Prostate gland (tissue), 2 donors: ENCODE data around the gene COL5A1. TPM values are rescaled to one million over a fixed set of nuclear protein-coding genes. Genes with fewer than 3 reads are reported as not detected.

ENCODE experiments used
- DNase-seq: peaks from one replicate; pipeline ENCODE4 v3.0.0-alpha.2; 2019; ENCODE audit warnings: low spot score
- H3K27ac ChIP-seq, 2 donors: fragments of 200-600 bp; sonication (generic); 2 replicates each; pipeline ENCODE4 v1.5.1; 2017 to 2019
- H3K27me3 ChIP-seq: fragments of 200-600 bp; sonication (generic); replicated peaks from 2 replicates; pipeline ENCODE4 v1.5.1; 2019; ENCODE audit not compliant: insufficient read depth
- H3K36me3 ChIP-seq, 2 donors: fragments of 200-600 bp; sonication (generic); 1 replicate in 1 of 2; 2 replicates in 1 of 2; pipeline versions ENCODE4 v1.5.1 to v1.8.1; 2017 to 2019
- H3K4me1 ChIP-seq: fragments of 200-600 bp; sonication (generic); replicated peaks from 2 replicates; pipeline ENCODE4 v1.5.1; 2019
- H3K4me3 ChIP-seq, 2 donors: fragments of 200-600 bp; sonication (generic); 2 replicates each; pipeline ENCODE4 v1.5.1; 2017 to 2019
- H3K9me3 ChIP-seq: fragments of 200-600 bp; sonication (generic); 2 replicates; pipeline ENCODE4 v1.5.1; 2017
- POLR2A ChIP-seq: fragments of 450-650 bp; IDR thresholded peaks from one replicate; pipeline ENCODE4 v1.6.1; 2016; ENCODE audit warnings: antibody characterized with exemption, mild to moderate bottlenecking
- POLR2AphosphoS5 ChIP-seq: sonication (generic); formaldehyde crosslinking; IDR thresholded peaks from one replicate; pipeline ENCODE4 v1.6.1; 2017; ENCODE audit warnings: antibody characterized with exemption
- WGBS: methylation state at CpG from one replicate; pipeline ENCODE4 v1.1.5; 2018; 5-methylcytosine and 5-hydroxymethylcytosine counted together
- intact Hi-C: fragments of 100-400 bp; cut with DNase I; formaldehyde crosslinking; loops from one replicate; pipeline ENCODE4 v1.14.2; 2022
- total RNA-seq, 2 donors: library from RNA; depleted of rRNA; stranded (reverse); fragments of >200 nt; gene quantifications; one replicate each; pipeline ENCODE4 v1.1.0, GENCODE V29; 2016
- TF ChIP-seq, protein P1 (sequence below), 4 experiments: fragments of 200-600 bp in 2 of 4; fragments of 450-650 bp in 2 of 4; sonication (generic) in 2 of 4; IDR thresholded peaks; 1 replicate in 3 of 4; 2 replicates in 1 of 4; pipeline ENCODE4 v1.5.1; 2016 to 2019; ENCODE audit warnings: antibody characterized with exemption in 4 of 4, mild to moderate bottlenecking in 2 of 4, moderate library complexity in 2 of 4

Gene COL5A1
- total RNA-seq, 2 donors from 2014 or later, result 16.9 to 36.0 TPM

DNA sequence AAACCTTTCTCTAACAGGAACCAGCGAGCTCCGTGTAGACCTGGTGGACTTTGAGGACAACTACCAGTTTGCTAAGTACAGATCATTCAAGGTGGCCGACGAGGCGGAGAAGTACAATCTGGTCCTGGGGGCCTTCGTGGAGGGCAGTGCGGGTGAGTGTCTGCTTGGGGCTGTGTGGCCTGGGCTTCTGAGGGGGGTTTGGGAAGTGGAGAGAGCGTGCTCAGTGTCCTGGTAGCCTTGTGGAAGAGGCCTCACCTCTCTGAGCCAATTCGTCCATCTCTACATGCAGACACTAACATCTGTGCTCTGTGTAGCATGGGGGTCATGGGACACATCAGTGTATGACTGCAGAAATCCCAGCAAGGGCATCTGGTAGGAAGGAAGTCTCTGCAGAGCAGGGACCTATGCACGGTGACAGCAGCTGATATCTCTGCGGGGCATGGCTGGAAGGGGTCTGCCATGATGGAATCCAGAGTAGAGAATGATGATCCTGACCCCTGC lies 244.9 kb downstream of the COL5A1 start:
- intact Hi-C loops, result no loop called here
- no peaks in the 10 kb centered on the region for H3K9me3 ChIP-seq
- H3K4me3 ChIP-seq, result no peak overlapping the region
- no peaks in the 10 kb centered on the region for H3K27me3 ChIP-seq
- no peaks in the 10 kb centered on the region for H3K36me3 ChIP-seq
- DNase-seq, result no peak
- H3K27ac ChIP-seq, result no peak overlapping the region
- WGBS, result 96% methylated on average over 11 of the region's 11 CpGs
- TF ChIP-seq, protein P1, sequence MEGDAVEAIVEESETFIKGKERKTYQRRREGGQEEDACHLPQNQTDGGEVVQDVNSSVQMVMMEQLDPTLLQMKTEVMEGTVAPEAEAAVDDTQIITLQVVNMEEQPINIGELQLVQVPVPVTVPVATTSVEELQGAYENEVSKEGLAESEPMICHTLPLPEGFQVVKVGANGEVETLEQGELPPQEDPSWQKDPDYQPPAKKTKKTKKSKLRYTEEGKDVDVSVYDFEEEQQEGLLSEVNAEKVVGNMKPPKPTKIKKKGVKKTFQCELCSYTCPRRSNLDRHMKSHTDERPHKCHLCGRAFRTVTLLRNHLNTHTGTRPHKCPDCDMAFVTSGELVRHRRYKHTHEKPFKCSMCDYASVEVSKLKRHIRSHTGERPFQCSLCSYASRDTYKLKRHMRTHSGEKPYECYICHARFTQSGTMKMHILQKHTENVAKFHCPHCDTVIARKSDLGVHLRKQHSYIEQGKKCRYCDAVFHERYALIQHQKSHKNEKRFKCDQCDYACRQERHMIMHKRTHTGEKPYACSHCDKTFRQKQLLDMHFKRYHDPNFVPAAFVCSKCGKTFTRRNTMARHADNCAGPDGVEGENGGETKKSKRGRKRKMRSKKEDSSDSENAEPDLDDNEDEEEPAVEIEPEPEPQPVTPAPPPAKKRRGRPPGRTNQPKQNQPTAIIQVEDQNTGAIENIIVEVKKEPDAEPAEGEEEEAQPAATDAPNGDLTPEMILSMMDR (IDR thresholded peaks at IDR 0.05), result no peak
- TF ChIP-seq POLR2AphosphoS5, result no peak
- no peak for TF ChIP-seq POLR2A
- no peaks in the 10 kb centered on the region for H3K4me1 ChIP-seq

DNA sequence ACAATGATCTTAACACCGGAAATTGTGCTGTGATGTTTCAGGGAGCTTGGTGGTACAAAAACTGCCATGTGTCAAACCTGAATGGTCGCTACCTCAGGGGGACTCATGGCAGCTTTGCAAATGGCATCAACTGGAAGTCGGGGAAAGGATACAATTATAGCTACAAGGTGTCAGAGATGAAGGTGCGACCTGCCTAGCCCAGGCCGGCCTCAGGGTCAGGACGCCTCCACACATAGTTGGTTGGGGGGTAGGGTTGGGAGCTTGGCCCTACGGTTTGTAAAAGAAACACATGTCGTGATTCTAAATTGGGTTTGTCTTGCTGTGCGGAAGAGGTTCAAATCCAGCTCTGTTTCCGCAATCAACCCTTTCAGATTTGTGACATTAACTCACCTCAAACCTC lies 245.6 kb downstream of the COL5A1 start:
- H3K4me3 ChIP-seq, result no peak overlapping the region
- no peaks in the 10 kb centered on the region for H3K9me3 ChIP-seq
- no peaks in the 10 kb centered on the region for H3K27me3 ChIP-seq
- intact Hi-C loops, result no loop called here
- no peak for DNase-seq
- H3K27ac ChIP-seq, result no peak overlapping the region
- 94% methylated on average over 10 of the region's 10 CpGs for WGBS
- no peaks in the 10 kb centered on the region for H3K36me3 ChIP-seq
- TF ChIP-seq POLR2A (no peak), POLR2AphosphoS5 (no peak)
- TF ChIP-seq, protein P1 (IDR thresholded peaks at IDR 0.05), result no peak
- no peaks in the 10 kb centered on the region for H3K4me1 ChIP-seq

DNA sequence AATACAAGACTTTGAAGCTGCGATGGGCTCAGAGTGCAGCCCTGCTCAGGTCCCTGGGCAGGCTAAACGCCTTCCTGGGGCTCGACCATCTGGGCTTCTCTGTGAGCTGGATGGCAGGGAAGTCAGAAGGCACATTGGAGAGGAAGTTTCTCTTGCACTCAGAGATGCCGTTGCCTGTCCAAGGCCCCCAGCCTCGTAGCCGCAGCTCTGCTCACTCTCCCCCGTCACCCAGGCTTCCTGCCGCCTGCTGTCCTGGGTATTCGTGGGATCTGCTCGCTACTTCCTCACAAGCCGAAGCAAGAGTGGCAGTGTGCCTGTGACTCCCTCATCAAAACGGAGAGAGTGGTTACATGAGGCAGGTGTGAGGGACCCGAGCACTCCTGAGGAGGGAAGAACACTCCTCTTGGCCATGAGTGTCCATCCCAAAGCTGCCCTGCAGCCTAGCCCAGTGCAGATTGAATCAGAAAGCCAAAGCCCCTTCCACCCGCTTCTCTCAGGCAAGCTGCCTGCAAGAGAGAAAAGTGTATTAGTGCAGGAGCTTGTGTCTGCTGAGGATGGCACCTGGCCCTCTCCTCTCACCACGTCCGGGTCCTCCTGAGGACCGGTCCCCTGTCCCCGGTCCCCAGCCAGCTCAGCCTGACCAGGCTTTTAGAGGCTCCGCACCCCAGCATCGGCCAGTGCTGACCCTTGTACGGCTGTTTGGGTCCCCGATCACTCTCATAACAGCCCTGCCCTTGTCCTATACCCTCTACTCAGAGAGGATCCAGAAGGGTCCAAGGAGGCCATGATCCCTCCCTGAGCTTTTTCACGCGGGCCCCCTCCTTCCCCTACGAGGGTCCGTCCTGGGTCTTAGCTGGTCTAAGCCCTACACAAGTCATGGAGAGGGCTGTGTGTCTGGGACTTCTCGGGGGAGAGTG lies 246.3 kb downstream of the COL5A1 start:
- WGBS, result 79% methylated on average over 27 of the region's 27 CpGs
- intact Hi-C loops, result no loop called here
- DNase-seq, result no peak
- H3K27ac ChIP-seq, result no peak overlapping the region
- no peak for TF ChIP-seq POLR2AphosphoS5
- TF ChIP-seq, protein P1 (IDR thresholded peaks at IDR 0.05), result no peak
- no peak for TF ChIP-seq POLR2A
- H3K9me3 ChIP-seq, result no peaks in the 10 kb centered on the region
- H3K36me3 ChIP-seq, result no peaks in the 10 kb centered on the region
- no peaks in the 10 kb centered on the region for H3K4me1 ChIP-seq
- H3K4me3 ChIP-seq, result no peak overlapping the region
- H3K27me3 ChIP-seq, result no peaks in the 10 kb centered on the region

DNA sequence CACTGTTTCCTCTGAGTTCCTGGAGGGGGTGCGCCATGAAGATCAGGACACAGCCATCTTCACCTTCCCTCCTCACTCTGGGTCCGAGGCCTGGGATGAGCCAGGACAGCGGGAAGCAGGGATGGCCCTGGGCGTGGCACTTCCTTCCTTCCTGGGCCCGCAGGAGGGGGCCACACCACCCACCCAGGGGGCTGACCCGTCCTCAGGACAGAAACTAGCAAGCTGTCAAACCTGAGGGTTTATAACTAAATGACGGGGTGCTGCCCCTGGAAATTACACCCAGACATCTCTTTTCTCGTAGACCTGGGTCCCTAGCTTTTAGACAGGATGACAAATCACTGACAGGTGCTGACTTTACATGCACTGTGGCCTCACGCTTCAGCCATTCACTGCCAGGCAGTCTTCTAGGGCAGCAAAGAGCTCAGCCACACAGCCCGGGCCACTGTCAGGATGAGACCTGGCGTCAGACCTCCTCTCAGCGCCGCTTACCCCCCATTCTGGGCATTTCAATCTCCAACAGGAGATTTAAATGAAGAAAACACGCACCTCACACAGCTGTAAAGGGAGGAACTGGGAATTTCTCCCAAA lies 247.1 kb downstream of the COL5A1 start:
- H3K9me3 ChIP-seq, result no peaks in the 10 kb centered on the region
- TF ChIP-seq POLR2AphosphoS5 (no peak), POLR2A (no peak)
- TF ChIP-seq, protein P1 (IDR thresholded peaks at IDR 0.05), result no peak
- H3K27me3 ChIP-seq, result no peaks in the 10 kb centered on the region
- no peak for DNase-seq
- no peaks in the 10 kb centered on the region for H3K36me3 ChIP-seq
- no peak overlapping the region for H3K27ac ChIP-seq
- H3K4me1 ChIP-seq, result no peaks in the 10 kb centered on the region
- 91% methylated on average over 14 of the region's 14 CpGs for WGBS
- intact Hi-C loops, result no loop called here
- H3K4me3 ChIP-seq, result no peak overlapping the region
